Stimulated activated naive CD4-positive, alpha-beta T cell treated with Interleukin-2 at 50 U/mL for 16 hours (primary cell): ENCODE data around the gene CD8A.
"Not testable (repeated sequence)": the region's sequence is repeated elsewhere in the genome, so short reads cannot be mapped to it uniquely, and the experiment has no call there.

ENCODE experiments used
- DNase-seq: peaks from one replicate; lab custom pipeline; 2025; lab: John Stamatoyannopoulos, UW

Gene CD8A

DNA sequence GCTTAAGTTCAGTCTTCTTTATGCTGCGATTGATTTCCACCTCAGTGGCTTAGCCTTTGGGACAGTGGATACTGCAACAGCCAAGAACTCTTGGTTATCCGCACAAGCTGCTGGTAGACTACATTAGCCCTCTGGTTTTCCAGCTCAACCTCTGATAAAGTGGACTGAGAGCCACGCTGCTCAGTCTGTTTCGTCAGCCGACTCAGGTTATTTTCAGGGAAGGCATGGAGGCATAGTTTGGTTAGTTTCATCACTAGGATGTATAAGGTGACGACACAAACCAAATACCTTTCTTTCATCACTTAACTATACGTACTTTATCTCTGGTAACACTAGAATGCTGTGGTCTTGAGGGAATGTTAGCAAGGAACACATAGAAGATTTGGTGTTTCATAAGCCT is 14.2 kb downstream of the CD8A start:
- no peak for DNase-seq

DNA sequence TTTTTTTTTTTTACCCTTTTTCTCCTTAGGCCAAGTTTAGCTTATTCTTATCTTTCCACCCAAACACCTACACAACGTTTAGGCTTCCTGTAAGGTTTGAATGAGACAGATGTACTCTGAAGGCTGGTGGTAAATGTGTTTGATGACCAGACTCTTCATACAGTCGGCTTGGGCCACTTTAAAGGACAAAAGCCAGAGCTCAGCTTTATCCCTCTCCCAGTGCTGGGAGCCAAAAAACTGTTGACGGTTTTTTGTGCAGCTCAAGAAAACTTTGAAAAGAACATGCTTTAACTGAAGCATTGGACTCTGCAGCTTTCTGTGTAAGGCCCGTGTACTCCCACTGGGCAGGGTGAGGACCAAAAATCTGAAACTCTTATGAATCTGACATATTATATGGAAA is 15.4 kb downstream of the CD8A start:
- no peak for DNase-seq

DNA sequence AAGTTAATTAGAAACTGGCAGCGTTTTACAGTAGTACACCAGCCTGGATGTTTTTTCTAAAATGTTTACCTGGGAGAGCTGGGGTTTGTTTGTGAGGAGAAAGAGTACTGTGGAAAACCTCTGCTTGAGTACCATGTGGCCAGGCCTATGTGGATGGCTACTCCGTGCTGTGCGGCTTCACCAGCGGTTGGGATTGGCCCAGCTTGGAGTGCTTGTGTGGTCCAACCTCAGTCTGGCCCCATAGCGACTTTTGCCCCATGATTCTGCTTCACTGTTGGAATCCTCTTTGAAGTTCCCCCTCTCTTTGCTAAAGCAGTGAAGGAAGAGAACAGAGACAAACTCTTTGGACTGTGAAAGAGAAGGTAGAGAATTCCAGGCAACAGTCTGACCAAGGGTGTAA is 15.9 kb downstream of the CD8A start:
- no peak for DNase-seq

DNA sequence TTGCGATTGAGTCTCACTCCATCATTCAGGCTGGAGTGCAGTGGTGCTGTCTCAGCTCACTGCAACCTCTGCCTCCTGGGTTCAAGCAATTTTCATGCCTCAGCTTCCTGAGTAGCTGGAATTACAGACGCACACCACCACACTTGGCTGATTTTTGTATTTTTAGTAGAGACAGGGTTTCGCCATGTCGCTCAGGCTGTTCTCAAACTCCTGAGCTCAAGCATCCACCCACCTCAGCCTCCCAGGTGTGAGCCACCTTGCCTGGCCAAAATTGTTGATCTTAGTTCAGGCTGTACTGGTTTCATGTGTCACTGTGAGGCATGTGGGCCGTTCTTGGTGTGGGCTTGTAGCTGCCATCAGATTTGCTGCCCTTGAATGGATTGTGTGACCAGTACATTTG is 18.1 kb downstream of the CD8A start:
- DNase-seq = no peak

DNA sequence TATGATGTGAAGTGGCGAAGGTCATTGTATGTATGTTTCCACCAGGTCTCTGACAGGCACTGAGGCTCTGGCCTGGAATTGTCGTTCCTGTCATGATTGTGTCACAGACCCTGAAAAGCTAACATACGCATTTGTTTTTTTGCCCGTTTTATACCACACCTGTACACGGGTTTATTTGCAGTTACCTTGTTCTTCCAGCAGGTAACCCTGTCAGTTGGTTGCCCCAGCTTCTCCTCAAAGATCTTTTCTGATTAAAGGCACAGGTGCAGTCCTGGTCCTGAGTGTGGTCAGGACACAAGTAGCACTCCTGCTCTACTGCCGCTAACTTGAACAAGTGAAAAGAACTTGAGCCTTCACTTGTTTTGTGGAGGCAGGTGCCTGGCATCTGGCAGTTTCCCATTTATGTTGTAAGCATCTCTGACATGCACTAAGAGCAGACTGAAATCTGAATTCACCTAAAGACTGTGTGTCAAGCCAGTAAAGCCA is 19.9 kb downstream of the CD8A start:
- DNase-seq = no peak

DNA sequence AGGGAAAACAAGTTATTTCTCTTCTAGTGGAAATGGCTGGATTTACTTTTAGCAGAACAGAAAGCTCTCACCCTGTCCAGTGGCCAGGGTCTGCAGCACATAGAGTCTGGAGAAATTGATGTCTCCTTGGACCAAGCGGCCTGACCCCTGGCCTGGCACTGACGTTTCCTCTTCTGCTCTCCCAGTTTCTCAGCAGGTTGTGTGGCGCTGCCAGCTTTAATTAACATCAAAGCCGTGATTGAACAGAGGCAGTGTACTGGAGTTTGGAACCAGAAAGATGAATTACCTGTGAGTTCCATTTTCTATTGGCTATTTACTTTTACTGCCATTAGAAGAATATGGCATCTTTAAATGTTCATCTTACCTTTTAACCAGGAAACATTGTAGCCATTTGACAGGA is 20.9 kb downstream of the CD8A start:
- no peak for DNase-seq

DNA sequence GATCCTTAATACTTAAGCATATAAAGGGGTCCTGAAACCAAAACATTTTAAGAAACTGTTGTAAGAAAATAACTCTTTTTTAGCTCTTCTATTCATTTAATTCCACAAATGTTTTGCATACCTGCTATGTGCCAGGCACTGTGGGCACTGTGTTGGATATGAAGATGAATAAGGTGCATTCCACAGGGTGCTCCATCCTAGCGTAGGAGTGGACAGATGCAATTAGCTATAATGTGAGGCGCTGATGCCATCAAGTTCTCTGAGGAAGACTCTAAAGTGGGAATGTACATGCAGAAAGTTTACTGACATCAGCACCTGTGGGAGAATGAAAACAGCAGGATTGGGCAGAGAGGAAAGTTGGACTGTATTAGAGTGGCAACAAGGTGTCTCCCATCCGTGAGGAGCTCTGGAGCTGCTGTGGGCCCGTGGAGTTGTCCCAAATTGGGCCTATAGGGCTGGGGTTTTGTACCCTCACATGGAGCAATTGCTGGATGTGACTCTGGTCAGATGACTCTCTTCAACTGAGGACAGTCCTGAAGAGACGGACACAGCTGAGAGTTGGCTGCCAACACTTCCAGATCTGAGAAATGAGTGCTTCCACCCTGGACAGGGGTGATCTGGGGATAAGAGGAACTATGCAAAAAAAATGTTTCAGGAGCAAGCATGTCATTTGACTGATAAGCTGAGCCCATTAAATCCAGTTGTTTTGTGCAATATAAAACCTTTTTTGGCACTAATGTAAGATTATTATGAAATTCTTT is 22.3 kb downstream of the CD8A start:
- no peak for DNase-seq

DNA sequence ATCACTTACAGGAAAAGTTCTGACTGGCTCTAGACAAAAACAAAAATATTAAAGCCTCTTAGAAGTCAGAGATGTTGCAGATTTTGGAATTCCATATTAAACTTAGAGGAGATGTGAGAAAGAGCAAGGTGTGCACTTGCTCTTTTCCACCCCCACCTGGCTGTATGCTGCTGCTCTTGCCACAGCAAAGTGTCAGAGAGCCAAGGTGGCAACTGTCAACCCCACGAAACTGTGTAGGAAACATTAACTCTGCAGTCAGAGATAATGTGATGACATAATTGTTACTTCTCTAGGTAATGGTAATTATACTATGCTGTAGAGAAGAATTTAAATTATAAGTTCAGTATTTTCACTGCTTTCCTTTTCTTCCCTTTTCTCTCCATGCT is 25.4 kb downstream of the CD8A start:
- no peak for DNase-seq

DNA sequence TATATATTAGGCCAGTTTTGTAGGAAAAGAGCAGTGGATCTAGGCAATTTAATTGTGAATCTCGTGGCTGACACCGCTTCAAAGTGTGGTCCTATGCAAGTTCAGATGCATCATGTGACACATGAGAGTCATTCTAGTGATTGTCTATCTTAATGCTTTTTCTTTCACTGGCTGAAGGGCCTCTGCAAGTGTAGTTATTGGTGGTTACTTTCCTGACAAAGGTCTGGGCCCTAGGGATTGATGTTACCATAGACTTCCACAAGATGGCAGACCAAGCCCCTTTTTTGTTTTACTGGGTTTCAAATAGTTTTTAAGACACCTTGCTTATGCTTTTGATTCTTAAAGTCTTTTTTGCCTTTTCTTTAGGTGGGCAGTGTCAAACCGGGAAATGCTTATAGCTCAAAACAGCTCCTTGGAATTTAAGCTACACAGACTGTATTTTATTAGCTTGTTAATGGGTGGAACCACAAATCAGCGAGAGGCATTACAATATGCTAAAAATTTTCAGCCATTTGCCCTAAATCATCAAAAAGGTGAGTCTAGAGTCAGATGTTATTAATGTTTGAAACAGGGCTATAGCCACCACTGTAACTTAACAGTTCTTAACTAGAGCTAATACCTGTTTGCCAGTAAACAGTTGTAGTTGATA is 25.9 kb downstream of the CD8A start:
- DNase-seq = no peak

DNA sequence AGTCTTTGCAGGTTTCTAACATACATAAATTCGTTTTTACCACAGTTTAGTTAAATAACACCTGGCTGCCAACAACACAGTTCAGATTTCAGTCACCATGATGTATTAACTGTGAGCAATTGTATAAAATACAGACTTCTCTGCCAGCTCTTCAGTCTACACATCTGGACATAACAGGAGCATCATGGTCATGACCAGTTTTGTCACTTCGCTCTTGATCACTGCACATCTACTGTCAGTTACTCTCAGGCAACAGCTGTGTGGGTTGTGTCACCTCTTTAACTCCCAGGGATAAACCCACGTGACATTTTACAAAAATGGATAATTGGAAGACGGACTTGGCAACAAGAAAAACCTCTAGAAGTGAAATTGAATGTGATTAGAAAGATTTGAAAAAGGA is 30.3 kb downstream of the CD8A start:
- no peak for DNase-seq

DNA sequence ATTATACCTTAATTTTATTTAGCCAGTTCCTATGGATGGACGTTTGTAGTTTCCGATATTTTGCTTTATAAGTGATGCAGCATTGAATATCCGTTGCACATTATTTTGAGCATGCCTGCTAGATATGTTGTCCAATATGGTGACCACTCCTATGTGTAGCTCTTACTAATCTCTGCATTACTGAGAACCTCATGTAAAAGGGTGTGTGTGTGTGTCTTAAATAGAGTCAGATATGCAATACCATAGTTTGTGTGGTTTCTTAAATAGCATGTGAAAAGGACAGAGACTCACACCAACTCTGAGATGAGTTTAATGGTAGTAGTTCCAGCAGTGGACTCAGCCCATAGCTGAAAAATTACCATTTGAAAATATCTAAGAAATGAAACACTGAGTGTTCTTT is 32.3 kb downstream of the CD8A start:
- no peak for DNase-seq

DNA sequence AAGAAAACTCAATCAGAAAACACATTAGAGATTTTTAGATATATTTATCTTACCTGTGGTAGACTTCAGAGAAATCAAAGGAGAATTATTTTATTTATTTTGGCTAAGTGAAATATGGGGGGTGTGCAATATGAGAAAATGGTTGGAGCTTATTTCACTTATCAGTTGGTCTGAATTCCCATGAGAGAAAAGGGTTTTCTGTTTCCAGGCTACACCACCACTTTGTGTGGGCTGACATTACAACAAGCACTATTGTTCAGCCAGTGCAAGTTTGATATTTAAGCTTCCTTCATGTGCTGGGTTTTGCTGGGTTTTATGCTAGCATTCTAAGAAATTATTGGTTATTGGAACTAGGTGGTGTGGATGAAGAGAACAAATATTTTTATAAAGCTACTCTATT is 37.1 kb downstream of the CD8A start:
- no peak for DNase-seq

DNA sequence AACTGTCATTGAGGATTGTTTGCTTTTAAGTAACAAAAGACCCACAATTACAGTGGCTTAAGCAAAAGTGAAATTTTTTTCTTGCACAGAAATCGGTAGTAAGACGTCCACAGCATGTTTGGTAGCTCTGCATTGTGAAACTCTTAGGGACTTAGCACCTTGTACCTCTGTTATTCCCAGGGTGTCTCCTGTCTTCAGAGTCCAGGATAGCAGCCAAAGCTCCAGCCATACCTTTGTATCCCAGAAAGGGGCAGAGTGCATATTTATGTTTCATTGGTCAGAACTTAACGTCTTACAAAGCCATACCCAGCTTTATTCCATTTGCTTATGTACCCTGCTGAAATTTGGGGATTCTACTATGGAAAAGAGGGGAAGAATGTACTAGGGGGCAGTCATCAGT is 37.8 kb downstream of the CD8A start:
- DNase-seq = no peak

DNA sequence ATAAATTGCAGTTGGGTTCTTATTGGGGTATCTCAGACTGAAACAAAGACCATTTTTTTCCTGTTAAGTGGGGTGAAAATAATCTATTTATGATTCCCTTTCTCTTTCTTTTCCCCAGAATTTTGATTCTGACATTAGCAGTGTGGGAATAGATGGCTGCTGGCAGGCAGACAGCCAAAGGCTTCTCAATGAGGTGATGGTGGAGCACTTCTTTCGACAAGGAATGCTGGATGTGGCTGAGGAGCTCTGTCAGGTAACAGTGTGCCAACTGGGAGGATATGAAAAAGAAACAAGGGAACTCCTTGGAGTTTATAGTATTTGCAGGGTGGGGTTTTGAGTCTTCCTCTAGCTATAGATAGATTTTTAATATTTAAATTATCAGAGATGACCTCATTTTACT is 38.9 kb downstream of the CD8A start:
- no peak for DNase-seq

DNA sequence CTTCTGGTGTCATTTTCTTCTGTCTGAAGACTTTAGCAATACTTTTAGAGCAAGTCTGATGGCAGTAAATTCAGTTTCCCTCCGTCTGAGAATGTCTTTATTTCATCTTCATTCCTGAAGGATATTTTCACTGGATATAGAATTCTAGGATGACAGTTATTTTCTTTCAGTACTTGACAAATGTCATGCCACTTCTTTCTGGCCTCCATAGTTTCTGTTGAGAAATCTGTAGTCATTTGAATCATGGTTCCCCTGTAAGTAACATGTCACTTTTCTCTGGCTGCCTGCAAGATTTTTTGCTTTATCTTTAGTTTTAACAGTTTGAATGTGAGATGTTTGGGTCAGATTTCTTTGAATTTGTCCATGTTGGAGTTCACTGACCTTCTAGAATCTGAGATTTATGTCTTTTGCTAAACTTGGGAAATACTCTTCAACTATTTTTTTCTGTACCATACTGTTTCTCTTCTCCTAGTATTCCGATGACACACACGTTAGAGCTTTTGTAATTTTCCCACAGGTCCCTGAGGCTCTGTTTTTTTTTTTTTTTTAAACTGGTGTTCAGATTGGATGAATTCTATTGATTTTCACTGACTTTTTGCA is 40.4 kb downstream of the CD8A start:
- DNase-seq = no peak

DNA sequence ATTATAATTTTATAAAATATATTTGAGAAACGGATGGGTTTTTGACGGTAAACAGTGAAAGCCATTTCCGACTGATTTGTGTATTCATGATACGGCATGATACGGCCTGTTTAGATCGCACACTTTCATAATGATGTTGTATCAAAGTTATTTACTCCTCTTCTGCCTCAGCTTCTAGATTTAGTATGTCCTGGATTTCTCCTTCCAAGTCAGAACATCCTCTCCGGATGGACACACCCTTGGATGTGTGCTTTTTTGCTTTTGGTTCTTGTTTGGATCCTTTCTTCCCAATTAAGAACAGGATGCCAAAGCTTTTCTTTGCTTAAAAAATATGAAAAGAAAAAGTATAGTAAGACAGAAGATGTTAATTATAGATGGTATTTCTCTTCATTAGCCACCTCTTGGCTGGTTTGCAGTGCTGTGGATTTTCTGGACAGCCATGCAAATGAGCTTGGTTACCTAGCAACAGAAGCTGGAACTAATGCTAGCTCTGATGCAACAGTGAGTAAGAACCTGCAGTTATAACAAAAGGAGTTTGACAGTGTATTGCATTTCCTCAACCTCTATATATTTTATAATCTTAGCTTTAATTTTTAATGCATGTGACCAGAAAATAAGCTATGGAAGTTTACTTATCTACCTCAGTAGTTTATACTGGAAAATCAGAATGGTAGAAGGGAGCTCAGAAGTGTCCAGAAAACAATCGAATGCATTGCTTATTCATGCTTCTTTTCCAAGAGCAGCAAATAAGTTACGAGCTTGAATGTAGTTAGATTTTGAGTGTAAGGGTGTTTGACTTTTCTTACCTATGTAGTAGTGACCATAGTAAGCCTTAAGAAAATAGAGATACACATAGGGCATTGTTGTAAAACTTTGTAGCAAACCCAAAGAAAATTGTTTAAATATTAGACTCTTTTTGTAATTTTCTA is 42.7 kb downstream of the CD8A start:
- DNase-seq = no peak

DNA sequence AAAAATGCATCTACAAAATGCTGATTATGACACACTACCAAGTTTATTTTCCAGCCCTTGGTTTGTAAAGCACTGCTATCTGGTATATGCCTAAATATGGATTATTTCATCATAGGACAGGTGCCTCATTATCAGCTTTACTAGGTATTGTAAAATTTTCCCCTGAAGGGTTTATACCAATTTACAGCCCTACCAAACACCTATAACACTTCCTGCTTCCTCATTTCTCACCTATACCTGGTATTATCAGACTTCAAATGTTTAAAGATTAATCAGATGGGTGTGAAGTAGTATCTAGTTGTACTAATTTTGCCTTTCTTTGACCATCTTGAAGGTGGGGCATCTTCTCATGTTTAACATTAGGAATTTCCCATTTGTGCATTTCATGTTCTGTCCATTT is 43.8 kb downstream of the CD8A start:
- no peak for DNase-seq

DNA sequence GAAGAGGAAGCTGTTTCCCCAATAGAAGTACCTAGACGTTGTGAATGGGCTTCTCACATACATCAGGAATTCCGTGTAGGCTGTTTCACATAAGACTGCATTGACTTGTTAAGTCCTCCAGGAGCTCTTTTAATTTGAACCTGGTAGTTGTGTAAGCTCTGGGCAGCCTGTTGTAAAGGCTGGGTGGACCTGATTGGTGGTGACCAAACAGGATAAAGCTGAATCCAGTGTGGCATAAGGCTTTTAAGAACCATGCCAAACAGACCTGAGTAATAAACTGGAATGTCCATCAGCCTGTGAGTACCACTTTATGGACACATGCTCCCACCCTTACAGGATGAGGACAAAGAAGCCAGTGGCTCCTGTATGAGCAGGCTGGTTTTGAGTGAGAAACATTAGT is 46.6 kb downstream of the CD8A start:
- no peak for DNase-seq

DNA sequence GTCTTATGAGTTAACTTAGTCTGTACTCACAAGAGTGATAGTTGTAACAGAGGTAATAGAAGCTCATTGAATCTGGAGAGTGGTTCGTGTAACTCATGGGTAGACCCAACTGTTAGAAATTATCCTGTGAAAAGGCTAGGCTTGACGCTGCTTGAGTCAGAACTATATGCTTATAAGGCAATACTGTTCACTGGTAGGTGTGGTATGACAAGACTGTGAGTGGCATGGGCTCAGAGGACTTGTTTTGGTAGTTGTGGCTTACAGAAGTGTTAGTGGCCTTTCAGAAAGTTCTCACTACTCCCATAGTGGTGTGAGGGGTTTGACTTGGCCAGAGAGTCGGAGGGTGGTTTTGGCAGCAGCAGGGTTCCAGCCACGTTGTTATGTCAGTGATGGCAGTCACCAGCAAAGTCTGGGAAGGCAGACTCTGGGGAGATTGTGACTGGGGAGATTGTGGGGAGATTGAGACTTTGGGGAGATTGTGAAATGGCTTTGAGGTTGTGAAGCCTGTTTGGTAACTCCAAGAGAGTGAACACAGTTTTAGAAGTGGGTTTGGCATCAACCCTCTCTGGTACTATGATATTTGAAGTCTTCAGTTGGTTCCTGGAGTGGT is 48.7 kb downstream of the CD8A start:
- not testable (repeated sequence) for DNase-seq

DNA sequence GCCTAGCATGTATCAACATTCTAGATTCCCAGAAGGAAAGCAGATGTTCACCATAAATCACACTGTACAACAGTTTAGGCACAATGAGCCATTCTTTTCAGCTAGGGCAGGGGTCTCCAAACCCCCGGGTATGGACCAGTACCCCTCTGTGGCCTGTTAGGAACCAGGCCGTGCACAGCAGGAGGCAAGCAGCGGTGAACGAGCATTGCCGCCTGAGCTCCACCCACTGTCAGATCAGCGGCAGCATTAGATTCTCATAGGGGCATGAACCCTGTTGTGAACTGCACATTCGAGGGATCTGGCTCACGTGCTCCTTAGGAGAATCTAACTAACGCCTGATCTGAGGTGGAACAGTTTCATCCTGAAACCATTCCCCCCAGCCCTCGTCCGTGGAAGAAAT is 50.8 kb downstream of the CD8A start:
- not testable (repeated sequence) for DNase-seq

DNA sequence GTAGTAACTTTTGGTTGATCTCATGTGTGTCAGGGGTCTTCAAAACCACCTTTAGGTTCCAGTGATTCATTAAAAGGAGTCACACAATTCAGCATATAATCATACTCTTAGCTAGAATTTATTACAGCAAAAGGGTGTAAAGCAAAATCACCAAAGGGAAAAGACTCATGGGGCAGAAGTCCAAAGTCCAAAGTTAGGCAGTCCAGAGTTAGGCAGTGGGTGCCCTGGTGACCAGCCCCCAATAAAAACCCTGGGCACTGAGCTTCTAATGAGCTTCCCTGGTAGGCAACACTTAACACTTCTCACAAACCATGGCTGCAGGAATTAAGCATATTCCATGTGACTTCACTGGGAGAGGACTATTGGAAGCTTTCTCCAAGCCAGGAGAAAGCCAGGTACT is 51.2 kb downstream of the CD8A start:
- DNase-seq = not testable (repeated sequence)

DNA sequence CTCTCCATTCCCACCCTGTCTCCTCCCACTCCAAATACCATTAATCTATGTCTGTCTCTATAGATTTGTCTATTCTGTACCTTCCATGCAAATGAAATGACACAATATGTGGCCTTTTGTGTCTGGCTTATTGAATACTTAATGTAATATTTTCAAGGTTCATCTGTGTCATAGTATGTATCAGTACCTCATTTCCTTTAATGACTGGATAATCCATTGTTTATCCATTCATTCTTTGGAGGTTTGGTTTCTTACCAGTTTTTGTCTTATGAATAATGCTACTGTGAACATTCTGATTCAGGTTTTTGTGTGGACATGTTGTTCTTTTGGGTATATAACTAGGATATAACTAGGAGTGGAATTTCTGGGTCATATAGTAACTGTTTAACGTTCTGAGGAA is 55.8 kb downstream of the CD8A start:
- not testable (repeated sequence) for DNase-seq
